HPDE6-E6E7 (cell line): ENCODE results near the gene ZHX3.
A peak's percentile ranks its signal among the peaks of the same experiment; 100 is the strongest.
"Not testable (repeated sequence)": the region's sequence is repeated elsewhere in the genome, so short reads cannot be mapped to it uniquely, and the experiment has no call there.

Source experiments
- DNase-seq: peaks from one replicate; pipeline ENCODE4 v3.0.0; 2011; ENCODE audit warnings: missing footprints; ENCODE audit errors: extremely low spot score

The ZHX3 gene

DNA sequence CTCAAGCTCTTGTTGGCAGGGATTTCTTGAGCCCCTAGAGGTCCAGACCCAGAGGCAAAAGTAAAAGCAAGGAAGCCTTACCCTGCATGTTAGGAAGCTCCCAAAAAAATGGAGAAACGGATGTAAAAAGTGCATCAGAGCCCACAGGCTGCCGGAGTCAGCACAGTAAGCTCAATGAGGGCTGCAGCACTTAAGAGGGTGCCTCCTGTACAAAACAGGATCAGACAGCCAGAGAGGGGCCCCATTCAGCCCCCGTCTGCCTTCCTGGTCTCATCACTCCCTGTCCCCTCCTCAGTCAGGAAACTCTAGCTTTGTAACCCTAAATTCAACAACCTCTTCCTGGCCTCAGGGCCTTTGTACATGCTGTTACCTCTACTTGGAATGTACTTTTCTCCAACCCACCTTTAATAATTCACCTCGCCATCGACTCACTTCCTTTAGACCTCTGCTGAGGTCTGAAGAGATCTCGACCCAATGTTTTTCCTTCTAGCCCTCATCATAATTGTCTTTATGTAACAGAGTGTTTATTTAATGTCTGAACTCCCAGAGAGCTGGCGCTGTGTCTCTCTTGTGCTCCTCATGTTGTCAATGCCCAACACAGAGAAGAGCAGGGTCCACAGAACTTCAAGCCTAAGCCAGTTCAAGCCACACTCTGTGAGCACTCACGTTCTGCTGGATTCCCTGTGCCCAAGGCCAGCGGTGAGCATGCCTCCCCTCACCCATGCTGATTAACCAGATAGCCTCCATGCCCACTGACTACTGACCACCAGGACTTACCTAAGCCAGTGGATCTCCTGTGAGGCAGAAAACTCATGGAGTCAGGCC, 183.0 kb downstream of the ZHX3 start:
- no peak for DNase-seq

DNA sequence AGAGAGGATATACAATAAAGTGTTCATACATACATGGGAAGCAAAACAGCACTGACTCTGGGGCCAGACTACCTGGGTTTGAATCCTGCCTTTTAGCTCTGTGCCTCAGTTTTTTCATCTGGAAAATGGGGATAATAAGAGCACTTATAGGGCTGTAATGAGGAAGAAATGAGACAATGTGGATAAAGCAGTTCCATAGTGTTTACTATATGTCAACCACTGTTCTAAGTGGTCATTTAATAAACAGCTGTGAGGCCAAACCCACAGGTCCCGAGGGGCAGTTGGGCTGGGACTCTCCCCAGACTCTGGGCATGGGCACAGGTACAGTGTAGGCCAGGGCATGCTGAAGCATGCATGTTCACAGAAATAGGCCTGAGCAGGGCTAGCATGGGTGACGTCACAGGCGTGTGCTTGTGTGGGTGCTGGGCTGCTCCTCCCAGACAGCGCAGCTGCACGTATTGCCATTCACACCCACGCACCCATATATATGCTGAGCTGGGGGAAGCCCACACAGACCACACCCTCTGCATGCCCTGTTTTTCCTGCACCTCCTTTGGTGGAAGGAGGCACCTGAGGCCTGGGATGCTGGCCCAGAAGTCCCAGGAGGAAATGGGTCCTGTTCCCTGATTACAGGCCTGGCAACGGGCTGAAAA, 183.7 kb downstream of the ZHX3 start:
- DNase-seq: peak; percentile 99

DNA sequence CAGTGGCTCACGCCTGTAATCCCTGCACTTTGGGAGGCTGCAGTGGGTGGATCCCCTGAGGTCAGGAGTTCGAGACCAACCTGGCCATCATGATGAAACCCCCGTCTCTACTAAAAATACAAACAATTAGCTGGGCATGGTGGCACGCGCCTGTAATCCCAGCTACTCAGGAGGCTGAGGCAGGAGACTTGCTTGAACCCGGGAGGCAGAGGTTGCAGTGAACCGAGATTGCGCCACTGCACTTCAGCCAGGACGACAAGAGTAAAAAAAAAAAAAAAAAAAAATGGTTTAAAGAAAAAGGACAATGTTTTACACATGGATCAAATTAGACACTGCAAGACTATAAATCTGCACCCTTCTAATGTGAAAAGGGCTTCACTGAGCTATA, 185.1 kb downstream of the ZHX3 start:
- not testable (repeated sequence) for DNase-seq

DNA sequence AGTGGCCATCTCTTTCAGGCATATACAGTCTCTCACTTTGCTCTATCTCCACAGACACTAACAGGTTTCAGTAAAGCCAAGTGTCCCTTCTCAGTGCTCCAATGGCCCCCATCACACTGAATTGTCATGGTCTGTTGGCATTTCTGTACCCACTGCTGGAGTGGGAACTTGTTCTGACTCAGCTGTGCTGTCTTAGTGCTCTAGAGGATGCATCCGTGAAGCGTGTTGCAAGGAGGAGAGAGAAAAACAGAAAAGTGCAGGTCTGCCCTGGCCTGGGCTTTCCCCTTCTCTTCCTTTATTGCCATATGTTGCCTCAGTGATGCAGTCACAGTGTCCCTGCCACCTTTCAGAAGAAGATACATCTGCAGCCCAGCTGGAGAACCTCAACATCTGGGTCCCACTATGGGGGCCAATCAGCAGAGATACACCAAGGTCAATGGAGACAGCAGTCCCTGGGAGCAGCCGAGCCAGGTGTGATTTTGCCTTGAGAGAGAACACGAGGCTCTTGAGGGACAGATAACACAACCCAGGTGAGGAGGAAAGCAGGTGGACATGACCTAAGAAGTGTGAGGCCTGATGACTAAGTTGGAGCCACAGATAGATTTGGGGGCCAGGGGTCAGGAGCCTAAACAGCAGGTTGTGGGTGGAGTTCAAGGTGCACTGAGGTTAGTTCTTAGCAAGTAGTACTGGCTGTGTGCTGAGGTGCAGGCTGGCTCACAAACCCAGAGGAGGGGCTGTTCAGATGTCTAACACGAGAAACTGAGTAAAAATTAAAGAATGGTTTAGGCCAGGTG, 185.7 kb downstream of the ZHX3 start:
- no peak for DNase-seq
